22Rv1 (cell line): ENCODE data around the gene CACNA2D4.

Source experiments
- CTCF ChIP-seq: fragments of 450-650 bp; IDR thresholded peaks from 2 replicates; pipeline ENCODE4 v1.5.1; 2017; ENCODE audit warnings: mild to moderate bottlenecking
- ZFX ChIP-seq: fragments of 450-650 bp; IDR thresholded peaks from 2 replicates; pipeline ENCODE4 v1.6.1; 2017; ENCODE audit warnings: antibody characterized with exemption, borderline replicate concordance

GRCh38 chr12:1932264-1932777 is 13.9 kb upstream of the CACNA2D4 start:
- no peak for TF ChIP-seq CTCF
- no peak for TF ChIP-seq ZFX
